Osteoblast (primary cell): Measurements from ENCODE around the gene C9orf43. TPM values are rescaled to one million over a fixed set of nuclear protein-coding genes. Genes with fewer than 3 reads are reported as not detected.

Source experiments
- DNase-seq: peaks from one replicate; pipeline ENCODE4 v3.0.0; 2011; ENCODE audit warnings: low spot score, mixed read lengths; ENCODE audit not compliant: insufficient read length; ENCODE audit errors: missing footprints
- H2AFZ ChIP-seq: 2 replicates; pipeline ENCODE4 v1.6.0; 2011; ENCODE audit warnings: mild to moderate bottlenecking, low read length
- H3K27ac ChIP-seq: 2 replicates; pipeline ENCODE4 v1.5.1; 2011; ENCODE audit warnings: mild to moderate bottlenecking, low read depth, low read length, moderate library complexity
- H3K27me3 ChIP-seq: 2 replicates; pipeline ENCODE4 v1.6.0; 2012; ENCODE audit warnings: mild to moderate bottlenecking, control low read depth, inconsistent platforms, low read length, moderate library complexity; ENCODE audit not compliant: insufficient read depth
- H3K36me3 ChIP-seq: 2 replicates; pipeline ENCODE4 v1.5.1; 2011; ENCODE audit warnings: mild to moderate bottlenecking, low read length, control low read depth, moderate library complexity; ENCODE audit not compliant: insufficient read depth
- H3K4me1 ChIP-seq: 2 replicates; pipeline ENCODE4 v1.5.1; 2011; ENCODE audit warnings: mild to moderate bottlenecking, low read length, control low read depth, moderate library complexity; ENCODE audit not compliant: insufficient read depth
- H3K4me2 ChIP-seq: 2 replicates; pipeline ENCODE4 v1.6.0; 2011; ENCODE audit warnings: mild to moderate bottlenecking, low read length; ENCODE audit not compliant: insufficient read depth
- H3K4me3 ChIP-seq: fragments of 200-600 bp; sonication (generic); 3 replicates; pipeline ENCODE4 v1.5.1; 2012; ENCODE audit warnings: mild to moderate bottlenecking, low read length, inconsistent platforms; ENCODE audit not compliant: insufficient read depth
- H3K79me2 ChIP-seq: 2 replicates; pipeline ENCODE4 v1.6.0; 2012; ENCODE audit warnings: mild to moderate bottlenecking, low read length, control low read depth, inconsistent platforms; ENCODE audit not compliant: insufficient read depth
- H3K9me3 ChIP-seq: 2 replicates; pipeline ENCODE4 v1.5.1; 2011; ENCODE audit warnings: low read depth, low read length, control low read depth
- H4K20me1 ChIP-seq: 2 replicates; pipeline ENCODE4 v1.6.0; 2012; ENCODE audit warnings: mild to moderate bottlenecking, low read length, control low read depth; ENCODE audit not compliant: insufficient read depth
- total RNA-seq: library from RNA; depleted of rRNA; stranded (reverse); fragments of >200 nt; gene quantifications from 2 replicates; pipeline ENCODE4 v1.2.3, GENCODE V29; 2012
- TF ChIP-seq, protein P1 (sequence below): IDR thresholded peaks from 2 replicates; pipeline ENCODE4 v1.5.1; 2011; ENCODE audit warnings: mild to moderate bottlenecking, low read depth, low read length, moderate library complexity; ENCODE audit errors: extremely low read depth

The C9orf43 gene
- total RNA-seq, 1 donor, result 0.36 TPM

DNA sequence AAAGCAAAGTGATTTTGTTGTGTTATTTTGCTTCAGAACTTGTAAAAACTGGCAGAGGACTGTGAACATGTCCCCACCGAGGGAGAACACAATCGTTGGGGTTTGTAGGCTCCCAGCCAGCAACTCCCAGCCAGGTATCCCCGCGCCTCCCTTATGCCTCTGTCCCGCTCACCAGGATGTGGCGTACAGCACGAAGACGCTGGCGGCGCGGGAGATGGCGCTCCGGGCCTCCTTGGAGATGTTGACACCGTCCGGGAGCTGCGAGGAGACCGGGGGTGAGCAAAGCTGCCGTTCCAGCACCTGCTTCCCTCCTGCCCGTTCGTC, 702 bp upstream of the C9orf43 start:
- DNase-seq, result no peak
- TF ChIP-seq, protein P1, sequence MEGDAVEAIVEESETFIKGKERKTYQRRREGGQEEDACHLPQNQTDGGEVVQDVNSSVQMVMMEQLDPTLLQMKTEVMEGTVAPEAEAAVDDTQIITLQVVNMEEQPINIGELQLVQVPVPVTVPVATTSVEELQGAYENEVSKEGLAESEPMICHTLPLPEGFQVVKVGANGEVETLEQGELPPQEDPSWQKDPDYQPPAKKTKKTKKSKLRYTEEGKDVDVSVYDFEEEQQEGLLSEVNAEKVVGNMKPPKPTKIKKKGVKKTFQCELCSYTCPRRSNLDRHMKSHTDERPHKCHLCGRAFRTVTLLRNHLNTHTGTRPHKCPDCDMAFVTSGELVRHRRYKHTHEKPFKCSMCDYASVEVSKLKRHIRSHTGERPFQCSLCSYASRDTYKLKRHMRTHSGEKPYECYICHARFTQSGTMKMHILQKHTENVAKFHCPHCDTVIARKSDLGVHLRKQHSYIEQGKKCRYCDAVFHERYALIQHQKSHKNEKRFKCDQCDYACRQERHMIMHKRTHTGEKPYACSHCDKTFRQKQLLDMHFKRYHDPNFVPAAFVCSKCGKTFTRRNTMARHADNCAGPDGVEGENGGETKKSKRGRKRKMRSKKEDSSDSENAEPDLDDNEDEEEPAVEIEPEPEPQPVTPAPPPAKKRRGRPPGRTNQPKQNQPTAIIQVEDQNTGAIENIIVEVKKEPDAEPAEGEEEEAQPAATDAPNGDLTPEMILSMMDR, result no peak
- Histone ChIP-seq H3K9me3 (no peaks in the 10 kb centered on the region), H3K79me2 (peaks cover 19% of the 10 kb centered on the region), H3K36me3 (peaks cover 13% of the 10 kb centered on the region), H3K27ac (peak overlapping the region; percentile 99), H3K4me1 (peaks cover 7% of the 10 kb centered on the region), H3K4me3 (peak overlapping the region; percentile 99), H3K4me2 (peak overlapping the region; percentile 99), H3K27me3 (no peaks in the 10 kb centered on the region), H2AFZ (peak overlapping the region; percentile 96), H4K20me1 (no peaks in the 10 kb centered on the region)

DNA sequence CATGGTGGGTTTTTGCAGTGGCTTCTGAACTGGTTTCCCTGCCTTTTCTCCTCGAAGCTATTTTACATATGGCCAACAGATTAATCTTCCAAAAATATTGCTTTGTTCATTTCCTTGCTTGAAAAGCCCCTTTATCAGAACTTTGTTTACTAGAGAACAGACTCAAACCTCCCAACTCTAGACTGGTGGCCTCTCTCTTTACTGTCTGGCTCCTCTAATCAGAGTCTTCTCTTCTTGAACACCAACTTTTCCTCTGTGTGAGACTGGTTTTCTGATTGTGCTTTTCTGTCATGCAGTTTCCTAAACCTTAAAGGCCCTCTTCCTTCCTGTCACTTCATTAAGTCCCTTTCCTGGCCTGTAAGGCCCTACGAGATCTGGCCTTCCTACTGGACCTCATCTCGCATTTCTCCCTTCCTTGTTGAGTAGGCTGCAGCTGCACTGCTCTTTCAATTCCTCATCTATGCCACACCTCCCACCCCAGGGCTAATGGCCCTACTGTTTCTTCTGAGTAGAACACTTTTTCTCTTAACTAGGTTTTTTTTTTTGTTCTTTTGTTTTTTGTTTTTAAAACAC, 5.7 kb downstream of the C9orf43 start:
- Histone ChIP-seq H3K4me1 (no peaks in the 10 kb centered on the region), H2AFZ (no peak overlapping the region), H3K9me3 (no peaks in the 10 kb centered on the region), H4K20me1 (no peaks in the 10 kb centered on the region), H3K27me3 (peaks cover 5% of the 10 kb centered on the region), H3K27ac (no peak overlapping the region), H3K36me3 (no peaks in the 10 kb centered on the region), H3K4me2 (no peak overlapping the region), H3K79me2 (no peaks in the 10 kb centered on the region), H3K4me3 (no peak overlapping the region)
- no peak for DNase-seq
- TF ChIP-seq, protein P1, result no peak

DNA sequence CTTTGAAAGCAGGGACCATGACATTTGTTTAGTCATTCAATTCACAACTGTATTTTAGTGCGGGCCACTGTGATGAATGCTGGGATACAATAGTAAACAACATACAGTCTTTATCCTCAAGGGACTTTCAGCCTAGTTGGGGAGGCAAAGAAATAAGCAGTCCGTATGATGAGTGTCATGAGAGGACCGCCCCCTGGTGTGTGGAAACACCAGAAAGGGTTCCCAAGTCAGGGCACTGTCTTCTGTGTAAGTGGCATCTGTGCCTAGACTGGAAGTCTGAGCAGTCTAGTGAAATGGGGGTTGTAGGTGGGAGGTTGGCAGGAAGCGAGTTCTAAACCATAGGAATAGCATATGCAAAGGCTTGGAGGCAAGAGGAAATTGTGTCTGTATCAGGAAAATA, 6.8 kb downstream of the C9orf43 start:
- no peaks in the 10 kb centered on the region for H3K79me2 ChIP-seq
- H4K20me1 ChIP-seq, result no peaks in the 10 kb centered on the region
- H3K27me3 ChIP-seq, result peaks cover 5% of the 10 kb centered on the region
- H3K4me3 ChIP-seq, result no peak overlapping the region
- H3K9me3 ChIP-seq, result no peaks in the 10 kb centered on the region
- TF ChIP-seq, protein P1, result no peak
- DNase-seq, result no peak
- H2AFZ ChIP-seq, result no peak overlapping the region
- no peak overlapping the region for H3K27ac ChIP-seq
- no peaks in the 10 kb centered on the region for H3K4me1 ChIP-seq
- no peaks in the 10 kb centered on the region for H3K36me3 ChIP-seq
- H3K4me2 ChIP-seq, result no peak overlapping the region

DNA sequence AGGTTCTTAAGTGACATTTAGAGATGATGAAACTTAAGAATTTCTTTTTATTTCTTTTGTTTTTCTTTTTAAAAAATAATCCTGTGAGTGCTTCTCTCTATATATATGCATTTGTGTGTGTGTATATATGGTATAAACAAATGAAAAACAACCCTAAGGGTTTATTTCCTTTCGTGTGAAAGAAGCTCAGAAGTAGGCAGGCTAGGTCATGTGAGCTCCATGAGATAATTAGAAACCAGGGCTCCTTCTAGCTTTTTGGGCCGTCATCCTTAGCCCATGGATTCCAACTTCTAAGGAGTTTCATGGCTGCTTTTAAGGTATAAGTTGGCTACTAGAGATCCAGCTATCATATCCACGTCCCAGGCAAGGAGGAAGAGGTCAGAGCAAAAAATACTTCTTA, 11.2 kb downstream of the C9orf43 start:
- Histone ChIP-seq H3K4me2 (no peak overlapping the region), H3K9me3 (no peaks in the 10 kb centered on the region), H3K27me3 (peaks cover 16% of the 10 kb centered on the region), H3K4me1 (no peaks in the 10 kb centered on the region), H3K36me3 (no peaks in the 10 kb centered on the region), H3K79me2 (no peaks in the 10 kb centered on the region), H3K4me3 (no peak overlapping the region), H3K27ac (no peak overlapping the region), H2AFZ (no peak overlapping the region), H4K20me1 (no peaks in the 10 kb centered on the region)
- DNase-seq, result no peak
- TF ChIP-seq, protein P1, result no peak
